ENCODE results near the gene DNAJB13.
"Not testable (repeated sequence)": the region's sequence is repeated elsewhere in the genome, so short reads cannot be mapped to it uniquely, and the experiment has no call there.

DNAJB13 gene

GRCh38 chr11:73950869-73951710 lies at the start of gene DNAJB13:
DNAJB13 (plus strand) TSS chr11:73951026; CDS start chr11:73951070, 44 bp downstream.
- peak; percentile 57 for DNase-seq

- no peak for DNase-seq
These were observed 48.5 kb upstream of the DNAJB13 start for GRCh38 chr11:73902303-73902702.

- DNase-seq = peak; percentile 54
These were observed 43.6 kb upstream of the DNAJB13 start for GRCh38 chr11:73907191-73907590.

GRCh38 chr11:73912026-73912425 lies 38.8 kb upstream of the DNAJB13 start:
- no peak for DNase-seq

GRCh38 chr11:73913472-73913871 lies 37.4 kb upstream of the DNAJB13 start:
- DNase-seq = no peak

- DNase-seq = no peak
These were observed 36.5 kb upstream of the DNAJB13 start for GRCh38 chr11:73914284-73914683.

- DNase-seq = no peak
These were observed 34.4 kb upstream of the DNAJB13 start for GRCh38 chr11:73916435-73916834.

- no peak for DNase-seq
These were observed 29.6 kb upstream of the DNAJB13 start for GRCh38 chr11:73921180-73921579.

GRCh38 chr11:73929388-73929787 lies 21.4 kb upstream of the DNAJB13 start:
- no peak for DNase-seq

- peak; percentile 32 for DNase-seq
These were observed 19.7 kb upstream of the DNAJB13 start for GRCh38 chr11:73931039-73931645.

- no peak for DNase-seq
These were observed 18.9 kb upstream of the DNAJB13 start for GRCh38 chr11:73931951-73932350.

- DNase-seq = no peak
These were observed 18.0 kb upstream of the DNAJB13 start for GRCh38 chr11:73932781-73933180.

GRCh38 chr11:73936047-73936446 lies 14.8 kb upstream of the DNAJB13 start:
- DNase-seq = not testable (repeated sequence)

- no peak for DNase-seq
These were observed 11.7 kb upstream of the DNAJB13 start for GRCh38 chr11:73939096-73939495.

GRCh38 chr11:73940801-73941570 lies 9.8 kb upstream of the DNAJB13 start:
- no peak for DNase-seq

- no peak for DNase-seq
These were observed 8.8 kb upstream of the DNAJB13 start for GRCh38 chr11:73942010-73942409.

GRCh38 chr11:73944085-73944484 lies 6.7 kb upstream of the DNAJB13 start:
- no peak for DNase-seq

GRCh38 chr11:73944901-73945300 lies 5.9 kb upstream of the DNAJB13 start:
- DNase-seq = no peak

- peak; percentile 44 for DNase-seq
These were observed 5.4 kb upstream of the DNAJB13 start for GRCh38 chr11:73945396-73945795.

- no peak for DNase-seq
These were observed 3.9 kb upstream of the DNAJB13 start for GRCh38 chr11:73946798-73947458.

- peak; percentile 5 for DNase-seq
These were observed 1.6 kb upstream of the DNAJB13 start for GRCh38 chr11:73949246-73949645.

GRCh38 chr11:73949912-73950311 lies 914 bp upstream of the DNAJB13 start:
- no peak for DNase-seq

- no peak for DNase-seq
These were observed 971 bp downstream of the DNAJB13 start for GRCh38 chr11:73951797-73952196.

Measured in MV-4-11 (cell line).